OCI-LY3 (cell line): ENCODE measurements around the gene ZNF497.

ENCODE experiments used
- CTCF ChIP-seq: fragments of 200-600, 300-600 bp; sonication (generic); IDR thresholded peaks from 2 replicates; pipeline ENCODE4 v1.5.1; 2014; ENCODE audit warnings: antibody characterized with exemption, low read length, low read depth
- EZH2phosphoT487 ChIP-seq: fragments of 200-600 bp; shearing (Covaris generic); IDR thresholded peaks from 2 replicates; pipeline ENCODE4 v1.6.1; 2018; ENCODE audit warnings: antibody characterized with exemption, mixed run types, low read depth

- TF ChIP-seq CTCF, result no peak
- no peak for TF ChIP-seq EZH2phosphoT487
Measured at GRCh38 chr19:58304748-58305064, 57.8 kb downstream of the ZNF497 start.
